GM19025 (cell line): Measurements from ENCODE around the gene CX3CR1.
A peak's percentile ranks its signal among the peaks of the same experiment; 100 is the strongest.

ENCODE experiments used
- ATAC-seq: cut with Tn5 transposase; IDR thresholded peaks from one replicate; pipeline ENCODE4 v1.9.1; 2021; ENCODE audit warnings: mild to moderate bottlenecking, low read depth, moderate library complexity; ENCODE audit not compliant: unreplicated experiment

CX3CR1 gene

DNA sequence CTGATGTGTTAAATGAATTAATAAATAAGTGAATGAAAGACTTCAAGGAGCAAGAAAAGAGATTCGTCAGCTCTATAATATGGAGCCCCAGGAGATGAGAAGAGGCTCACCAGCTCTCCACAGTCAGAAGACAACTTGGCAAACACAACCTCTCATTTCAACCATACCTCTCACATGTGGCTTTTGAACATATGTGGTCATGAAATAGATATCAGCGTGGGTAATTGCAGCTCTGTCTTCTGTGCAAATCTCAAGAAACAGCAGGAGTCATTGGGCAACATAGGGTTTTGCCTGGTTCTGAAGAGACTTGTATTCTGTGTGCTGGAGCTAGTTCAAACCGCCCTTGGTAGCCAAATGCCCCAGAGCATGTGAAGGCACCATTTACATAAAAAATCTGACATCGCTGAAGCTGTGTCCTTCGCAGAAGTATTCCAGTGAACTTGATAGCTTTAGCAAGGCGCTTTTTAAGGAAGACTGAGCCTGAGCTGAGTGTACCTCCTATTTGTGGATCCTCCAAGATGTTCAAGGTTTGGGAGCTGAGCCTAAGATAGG lies 8.4 kb downstream of the CX3CR1 start:
- ATAC-seq = no peak

DNA sequence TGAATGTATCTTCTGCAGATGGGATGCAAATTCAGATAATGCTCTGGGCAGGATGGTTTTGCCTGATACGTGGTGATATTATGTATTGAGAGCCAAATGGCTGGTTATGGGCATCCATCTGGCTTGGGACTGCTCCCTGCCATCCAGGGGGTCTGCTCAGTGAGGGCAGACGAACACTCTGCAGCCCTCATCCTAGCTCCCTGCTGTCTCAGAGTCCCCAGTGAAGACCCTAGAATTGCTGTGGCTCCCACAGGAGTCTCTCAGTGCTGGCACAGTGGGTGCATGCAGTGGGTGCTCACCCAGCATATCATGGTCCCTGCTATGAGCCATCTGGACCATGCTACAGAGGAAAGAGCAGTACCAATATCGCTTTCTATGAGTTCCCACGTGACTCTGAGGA lies 10.3 kb downstream of the CX3CR1 start:
- no peak for ATAC-seq

DNA sequence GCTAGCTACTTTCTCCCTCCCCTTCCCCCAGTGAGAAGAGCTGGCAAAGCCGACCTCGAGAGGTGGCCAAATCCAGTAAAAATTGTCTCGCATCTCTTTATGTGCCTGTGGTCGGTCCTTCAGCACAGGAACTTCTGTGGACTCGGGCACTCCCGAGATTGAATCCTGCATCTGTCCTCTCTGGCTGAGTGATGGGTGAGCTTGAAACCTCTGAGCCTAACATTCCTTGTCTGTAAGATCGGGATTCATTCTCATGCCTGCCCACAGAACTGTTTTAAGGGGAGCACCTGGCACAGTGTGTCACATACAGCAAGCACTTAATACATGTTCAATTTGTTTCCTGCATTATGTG lies 11.3 kb downstream of the CX3CR1 start:
- no peak for ATAC-seq

DNA sequence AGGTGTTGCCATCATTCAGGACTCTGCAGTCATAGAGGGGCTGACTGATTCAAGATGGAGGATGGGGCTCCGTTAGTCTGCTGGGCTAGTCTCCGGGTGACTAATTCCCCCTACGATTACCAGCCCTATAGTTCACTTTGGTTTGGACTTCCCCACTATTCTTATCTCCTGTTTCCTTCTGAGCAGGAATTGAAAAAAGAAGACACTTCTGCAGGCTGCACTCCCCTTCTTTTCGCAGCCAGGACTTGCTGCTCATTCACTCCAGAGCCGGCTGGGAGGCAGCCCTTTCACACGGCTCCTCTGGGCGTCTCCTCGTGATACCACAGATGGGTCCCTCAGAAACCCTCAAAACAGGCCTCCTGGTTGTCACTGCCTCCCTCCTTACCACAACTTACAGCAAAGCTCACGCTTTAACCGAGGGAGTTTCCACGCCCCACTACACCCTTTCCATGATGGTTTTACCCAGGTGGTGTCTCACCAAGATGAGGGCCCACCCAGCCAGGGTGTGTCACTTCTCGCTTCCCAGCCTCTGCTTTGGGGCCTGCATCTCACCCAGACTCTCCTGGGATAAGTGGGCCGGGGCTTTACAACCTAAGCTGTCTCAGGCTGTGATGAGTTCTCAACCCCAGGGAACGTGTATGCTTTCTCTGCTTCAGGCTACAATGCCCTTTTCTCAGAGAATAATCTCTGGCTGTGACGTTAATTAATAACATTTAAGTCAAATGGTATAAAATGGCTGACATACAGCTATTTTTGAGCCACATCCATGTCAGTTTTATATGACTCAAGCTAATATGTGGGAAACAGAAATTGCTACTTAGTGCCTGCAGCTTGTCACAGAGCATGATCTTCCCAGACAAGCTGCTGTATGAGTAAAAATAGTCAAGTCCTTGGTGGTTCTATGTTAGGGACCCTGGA lies 11.9 kb downstream of the CX3CR1 start:
- peak; percentile 43 for ATAC-seq

DNA sequence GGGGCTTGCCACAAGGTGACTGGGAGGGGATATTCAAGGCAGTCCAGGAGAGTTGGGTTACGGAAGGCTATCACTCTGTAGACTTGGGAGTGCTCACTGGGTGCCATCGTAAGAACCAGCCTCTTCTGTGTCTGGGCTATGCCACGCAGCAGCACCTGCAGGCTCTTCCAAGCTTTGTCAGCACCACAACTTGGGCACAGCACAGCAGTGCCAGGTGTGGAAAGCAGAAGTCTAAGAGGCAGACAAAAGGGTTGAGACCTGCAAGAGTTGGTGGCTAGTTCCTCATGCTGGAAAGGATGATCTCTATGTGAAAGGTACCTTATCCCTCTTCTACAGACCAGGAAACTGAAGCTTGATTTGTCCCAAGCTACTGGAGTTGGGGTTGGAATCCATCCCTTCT lies 15.8 kb downstream of the CX3CR1 start:
- ATAC-seq = no peak

DNA sequence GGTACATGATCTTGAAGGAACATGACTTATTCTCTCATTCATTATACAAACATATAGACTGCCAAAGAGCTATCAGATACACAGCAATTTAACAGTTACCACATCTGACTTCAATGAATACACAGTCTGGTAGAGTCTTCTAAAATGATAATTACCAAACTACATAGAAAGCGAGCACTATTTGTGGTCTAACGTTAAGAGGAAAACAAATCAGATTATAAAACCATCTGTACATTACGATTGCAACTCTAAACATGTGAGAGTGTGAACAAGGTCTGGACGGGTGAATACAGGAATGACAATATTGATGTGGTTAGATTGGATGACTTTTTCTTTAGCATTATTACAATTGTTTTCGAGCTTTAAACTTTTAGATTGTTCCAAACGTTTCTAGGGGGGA lies 16.3 kb downstream of the CX3CR1 start:
- ATAC-seq = no peak

DNA sequence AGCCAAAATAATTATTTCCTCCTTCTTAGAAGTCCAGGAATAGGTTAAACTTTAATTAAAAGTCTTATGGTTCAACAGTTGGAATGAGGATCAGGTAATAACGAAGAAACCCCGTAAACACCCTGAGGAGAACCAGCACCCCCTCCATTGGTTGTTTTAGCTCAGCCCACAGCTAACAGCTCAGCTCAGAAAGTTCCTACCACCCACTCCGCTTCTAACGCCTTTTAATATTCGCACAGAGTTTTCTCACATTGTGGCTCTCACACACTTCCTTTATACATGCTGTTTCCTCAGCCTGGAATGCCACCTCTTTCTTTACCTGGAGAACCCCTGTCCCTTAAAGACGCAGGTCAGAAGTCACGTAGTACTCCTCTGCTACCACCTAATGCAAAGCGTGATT lies 17.0 kb downstream of the CX3CR1 start:
- ATAC-seq = no peak

DNA sequence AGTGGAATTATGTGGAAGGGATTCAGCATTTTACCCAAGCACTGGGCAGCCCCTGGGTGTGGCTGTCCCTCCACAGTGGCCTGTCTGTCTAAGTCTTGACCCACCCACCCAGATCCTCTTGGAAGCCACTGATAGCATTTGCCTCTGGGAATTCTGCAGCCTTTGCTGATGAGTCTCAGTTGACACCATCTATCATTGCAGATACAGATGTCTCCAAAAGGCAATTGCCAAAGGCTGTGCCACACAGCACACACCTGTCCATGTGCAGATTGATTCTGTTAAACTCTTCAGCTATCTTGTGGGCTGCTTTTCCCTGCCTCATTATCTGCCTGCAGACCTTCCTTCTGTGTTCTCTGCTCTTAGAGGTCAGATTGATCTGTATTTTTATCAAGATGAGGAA lies 18.1 kb downstream of the CX3CR1 start:
- no peak for ATAC-seq

DNA sequence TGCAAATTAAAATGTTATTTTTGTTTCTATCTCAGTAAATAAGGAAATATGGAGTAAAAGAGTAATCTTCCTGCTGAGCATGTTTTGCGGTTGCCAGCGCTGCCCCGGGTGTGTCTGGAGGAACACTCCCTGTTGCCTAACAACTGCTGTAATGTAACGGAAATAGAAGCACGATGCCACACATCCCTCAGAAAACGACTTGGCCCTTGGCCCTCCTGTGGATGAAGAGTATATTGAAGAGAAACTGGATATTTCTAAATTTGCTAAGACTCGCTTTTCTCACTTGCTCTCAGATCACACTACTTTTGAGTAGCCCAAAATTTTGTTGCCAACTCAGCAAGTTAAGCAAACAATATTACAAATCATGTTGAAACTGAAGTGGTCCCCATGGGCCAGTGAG lies 18.9 kb downstream of the CX3CR1 start:
- ATAC-seq = no peak

DNA sequence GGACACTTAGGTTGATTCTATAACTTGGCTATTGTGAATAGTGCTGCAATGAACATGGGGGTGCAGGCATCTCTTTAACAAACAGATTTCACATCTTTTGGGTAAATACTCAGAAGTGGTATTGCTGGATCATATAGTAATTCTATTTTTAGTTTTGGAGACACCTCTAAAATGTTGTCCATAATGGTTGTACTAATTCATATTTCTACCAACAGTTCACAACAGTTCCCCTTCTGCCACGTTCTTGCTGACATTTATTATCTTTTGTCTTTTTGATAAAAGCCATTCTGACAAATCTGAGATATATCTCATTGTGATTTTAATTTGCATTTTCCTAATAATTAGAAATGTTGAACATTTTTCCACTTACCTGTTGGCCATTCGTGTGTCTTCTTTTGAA lies 19.5 kb downstream of the CX3CR1 start:
- ATAC-seq = no peak

DNA sequence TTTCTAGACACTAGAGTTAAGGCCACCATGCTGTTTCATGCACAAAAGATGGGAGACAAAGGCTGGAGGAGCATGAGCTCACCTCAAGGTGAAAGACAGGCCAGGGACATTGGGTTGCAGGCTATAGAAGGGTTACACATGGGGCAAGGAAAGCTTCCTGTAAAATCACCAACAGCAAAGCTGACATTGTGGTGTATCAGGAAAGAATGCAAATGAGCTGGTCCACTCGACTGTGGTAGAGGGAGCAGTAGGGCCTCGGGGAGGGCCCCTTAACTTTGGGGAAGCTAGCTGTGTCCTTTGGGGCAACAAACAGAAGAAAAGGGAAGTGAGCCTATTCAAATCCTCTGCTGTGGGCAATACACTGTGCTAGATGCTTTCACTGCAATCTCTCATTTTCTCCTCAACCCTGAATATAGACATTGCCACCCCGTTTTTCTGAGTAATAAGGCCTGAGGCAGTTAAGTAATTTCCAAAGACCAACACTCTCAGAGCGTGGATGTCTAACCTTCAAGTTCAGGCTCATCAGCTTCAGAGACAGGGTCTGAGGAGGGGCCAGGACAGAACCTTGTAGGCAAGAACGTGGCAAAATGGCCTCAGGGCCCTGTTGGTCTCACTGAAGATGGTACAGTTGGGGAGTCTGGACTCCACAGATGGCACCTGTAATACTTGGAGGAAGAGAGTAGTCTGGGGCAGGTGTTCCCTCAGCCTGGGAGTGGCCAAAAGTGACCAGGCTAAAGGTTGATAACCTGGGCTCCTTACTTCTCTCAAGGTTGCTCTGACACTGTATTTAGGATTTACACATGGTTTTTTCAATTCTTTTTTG lies 24.1 kb downstream of the CX3CR1 start:
- peak; percentile 99 for ATAC-seq

DNA sequence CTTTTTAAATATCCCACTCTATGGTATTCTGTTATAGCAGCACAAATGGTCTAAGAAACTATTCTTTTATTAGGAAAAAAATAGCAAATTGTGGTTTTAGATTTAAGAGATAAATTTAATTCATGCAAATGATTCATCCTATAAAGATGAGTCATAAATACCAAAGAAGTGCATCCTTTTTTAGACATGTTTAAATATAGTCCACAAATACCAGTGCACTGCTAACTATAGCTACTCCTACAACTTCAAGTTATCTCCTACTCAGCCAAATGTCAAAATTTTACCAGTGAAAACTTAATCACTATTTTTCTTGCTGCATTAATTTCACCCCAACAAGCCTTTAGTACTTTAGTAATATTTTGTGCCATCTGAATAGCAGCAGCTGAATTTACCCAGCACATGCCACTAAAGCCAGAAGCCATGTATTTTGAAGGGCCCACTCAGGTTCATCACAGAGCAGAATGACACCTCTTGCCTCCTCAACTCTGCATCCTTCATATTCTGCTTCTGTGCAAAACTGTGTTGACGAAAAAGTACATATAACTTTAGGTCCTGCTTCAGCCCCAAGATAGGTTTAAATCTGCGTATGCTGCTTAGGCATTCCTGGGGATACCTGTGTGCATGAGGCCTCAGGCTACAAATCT lies 24.9 kb downstream of the CX3CR1 start:
- no peak for ATAC-seq

DNA sequence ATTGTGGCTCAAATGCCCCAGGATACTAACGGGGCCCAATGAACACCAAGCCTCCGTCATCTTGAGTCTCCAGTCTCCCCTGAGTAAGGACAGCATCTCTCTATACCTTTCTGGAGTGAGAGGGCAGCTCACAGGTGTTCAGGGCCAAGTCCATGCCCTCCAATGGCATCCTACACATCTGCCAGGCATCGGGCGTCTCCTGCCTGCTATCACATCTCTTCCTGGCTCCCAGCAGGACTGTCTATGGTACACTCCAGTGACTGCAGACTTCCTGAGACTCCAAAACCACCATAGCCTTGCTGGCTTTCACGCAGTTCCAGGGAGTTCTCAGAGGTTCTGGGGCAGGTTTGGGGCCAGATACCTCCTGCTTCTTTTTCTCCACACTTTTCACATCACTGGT lies 28.3 kb downstream of the CX3CR1 start:
- ATAC-seq = no peak

DNA sequence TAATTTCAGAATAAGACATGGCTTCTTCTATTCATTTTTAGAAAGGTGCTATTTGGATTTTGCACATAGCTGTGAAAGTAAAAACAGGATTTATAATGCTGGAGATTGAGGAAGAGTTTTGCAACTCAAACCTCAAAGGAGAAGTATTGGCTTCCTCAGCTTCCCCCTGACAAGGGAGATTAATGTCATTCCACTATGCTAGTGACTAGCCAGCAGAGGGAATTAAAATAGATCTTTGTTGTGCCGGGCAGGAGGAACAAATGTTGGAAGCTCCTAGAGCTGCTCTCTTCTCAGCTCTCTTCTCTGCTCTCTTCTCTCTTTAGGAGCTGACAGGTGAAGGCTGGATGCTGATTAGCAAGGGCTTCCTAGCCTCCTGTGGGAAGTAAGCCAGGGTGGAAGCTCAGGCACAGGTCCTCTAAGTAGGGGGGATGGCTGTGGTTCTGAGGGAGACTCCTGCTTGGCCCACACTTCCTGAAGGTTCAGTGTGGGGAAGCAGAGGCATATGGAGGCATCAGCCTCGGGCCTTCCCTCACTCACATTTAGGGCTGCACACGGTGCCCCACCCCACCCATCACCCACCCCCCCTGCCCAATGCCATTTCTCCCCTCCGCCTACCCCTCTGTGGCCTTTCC lies 29.6 kb downstream of the CX3CR1 start:
- no peak for ATAC-seq

DNA sequence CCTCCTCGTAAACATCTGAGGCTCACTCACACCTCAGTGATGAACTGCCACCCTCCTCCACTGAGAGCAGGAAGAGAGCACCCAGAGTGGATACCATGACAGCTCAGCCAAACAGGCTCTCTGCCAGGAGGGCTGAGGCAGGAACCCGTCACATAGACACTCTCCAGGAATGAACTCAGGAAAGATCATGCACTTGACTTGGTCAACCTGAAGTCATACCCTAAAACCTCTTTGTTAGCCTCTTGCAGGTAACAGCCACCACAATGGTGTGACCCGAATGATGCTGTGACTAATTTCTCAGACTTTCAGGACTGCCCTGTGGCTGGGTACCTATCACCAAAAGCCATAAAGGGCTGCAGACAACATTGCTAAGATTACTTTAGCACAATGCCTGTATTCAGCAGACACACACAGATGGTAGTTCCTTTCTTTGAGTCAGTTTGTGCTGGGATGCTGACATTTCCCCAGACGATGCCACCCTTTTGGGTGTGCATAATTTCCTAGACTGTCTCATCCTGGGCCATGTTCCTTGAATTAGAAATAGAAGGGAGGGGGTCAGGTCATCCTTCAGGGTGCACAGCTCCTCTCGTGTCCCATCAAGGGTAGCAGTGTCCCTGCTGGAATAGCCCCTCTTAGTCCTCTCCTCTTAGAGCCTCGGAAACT lies 30.3 kb downstream of the CX3CR1 start:
- ATAC-seq = peak; percentile 73

DNA sequence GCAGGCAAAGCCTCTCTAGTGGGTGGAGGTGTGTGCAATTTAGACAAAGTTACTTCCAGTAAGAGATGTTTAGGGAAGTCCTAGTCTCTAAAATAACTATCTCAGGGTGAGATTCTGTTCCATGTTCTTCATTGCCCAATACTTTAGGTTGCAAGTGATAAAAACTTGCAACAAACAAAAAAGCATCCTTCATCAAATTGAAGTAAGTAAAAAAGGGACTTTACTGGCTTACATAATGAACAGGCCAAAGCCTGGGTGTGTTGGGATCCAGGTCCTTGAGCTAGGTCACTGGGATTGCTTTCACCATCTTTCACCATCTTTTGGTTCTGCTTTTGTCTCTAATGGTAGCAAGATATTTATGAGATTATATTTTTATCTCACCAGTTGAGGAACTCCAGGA lies 38.3 kb downstream of the CX3CR1 start:
- ATAC-seq = no peak

DNA sequence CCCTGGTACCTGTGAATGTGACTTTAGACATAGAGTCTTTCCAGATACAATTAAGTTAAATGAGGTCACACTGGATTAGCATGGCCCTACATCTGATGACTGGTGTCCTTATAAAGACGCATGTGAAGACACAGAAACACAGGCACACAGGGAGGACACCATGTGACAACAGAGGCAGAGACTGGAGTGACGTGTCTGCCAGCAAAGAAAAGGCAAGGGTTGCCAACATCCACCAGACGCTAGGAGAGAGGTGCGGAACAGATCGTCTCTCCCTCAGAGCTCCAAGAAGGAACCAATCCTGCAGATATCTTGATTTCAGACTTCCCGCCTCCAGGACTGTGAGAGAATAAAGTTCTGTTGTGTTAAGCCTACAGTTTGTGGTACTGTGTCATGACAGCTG lies 42.8 kb downstream of the CX3CR1 start:
- no peak for ATAC-seq

DNA sequence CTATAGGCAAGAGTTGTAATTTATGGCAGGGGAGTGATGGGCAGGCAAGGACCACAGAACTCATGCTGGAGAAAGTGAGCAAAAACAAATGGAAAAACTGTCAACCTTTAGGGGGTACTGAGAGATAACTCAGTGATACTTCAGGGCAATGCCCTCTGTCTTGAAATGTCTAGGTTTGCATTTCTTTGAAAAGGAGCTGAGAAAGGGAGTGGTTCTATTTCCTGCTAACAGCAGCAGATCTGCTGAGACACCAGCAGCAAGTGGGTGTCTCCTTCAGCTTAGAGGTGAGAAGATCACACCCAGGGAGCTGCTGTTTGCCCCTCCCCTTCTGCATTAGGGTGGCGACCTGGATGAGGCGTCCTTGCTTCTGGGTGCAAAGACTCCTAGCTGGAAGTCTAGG lies 45.2 kb downstream of the CX3CR1 start:
- no peak for ATAC-seq

DNA sequence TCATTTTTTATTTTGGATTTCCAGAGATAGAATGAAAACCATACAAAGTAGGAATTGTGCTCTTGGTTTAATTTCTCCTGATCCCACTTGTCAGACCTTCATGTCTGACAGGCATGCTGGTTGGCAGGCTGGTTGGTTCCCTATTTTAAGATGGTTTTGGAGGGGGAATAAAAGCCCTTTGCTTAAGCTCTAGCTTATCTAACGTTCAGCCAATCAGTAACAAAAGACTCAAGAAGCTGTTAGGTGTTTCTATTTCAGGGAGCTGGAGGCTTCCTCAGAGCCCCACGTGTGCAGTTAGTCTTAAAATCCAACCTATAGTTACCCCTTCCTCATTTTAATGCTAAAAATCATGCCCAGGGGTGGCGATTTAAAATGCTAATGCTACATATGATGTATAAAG lies 47.0 kb downstream of the CX3CR1 start:
- no peak for ATAC-seq

DNA sequence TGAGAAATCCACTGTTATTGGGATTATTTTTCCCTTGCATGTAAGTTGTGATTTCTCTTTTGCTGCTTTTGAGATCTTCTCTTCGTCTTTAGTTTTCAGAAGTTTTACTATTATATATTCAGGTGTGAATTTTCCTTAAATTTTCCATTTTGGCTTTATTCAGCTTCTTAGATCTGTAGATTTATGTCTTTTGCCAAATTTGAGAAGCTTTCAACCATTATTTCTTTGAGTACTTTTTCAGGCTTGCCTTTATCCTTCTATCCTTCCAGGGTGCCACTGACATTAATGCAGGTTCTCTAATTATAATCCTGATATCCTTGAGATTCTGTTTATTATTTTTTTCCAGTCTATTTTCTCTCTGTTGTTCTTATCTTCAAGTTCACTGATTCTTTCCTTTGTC lies 49.4 kb downstream of the CX3CR1 start:
- ATAC-seq = no peak
